GM15510 (cell line): ENCODE measurements around the gene TM4SF4.

Experiments
- POLR2A ChIP-seq: IDR thresholded peaks from 3 replicates; pipeline ENCODE4 v1.6.1; 2011; ENCODE audit warnings: borderline replicate concordance; ENCODE audit not compliant: insufficient read length; ENCODE audit errors: extremely low read depth

TM4SF4 gene

GRCh38 chr3:149510480-149510879 is 36.0 kb downstream of the TM4SF4 start:
- TF ChIP-seq POLR2A, result no peak

GRCh38 chr3:149511040-149511626 is 36.6 kb downstream of the TM4SF4 start:
- no peak for TF ChIP-seq POLR2A

- TF ChIP-seq POLR2A, result no peak
Measured at GRCh38 chr3:149512073-149512782, 37.7 kb downstream of the TM4SF4 start.

GRCh38 chr3:149514471-149514870 is 40.0 kb downstream of the TM4SF4 start:
- no peak for TF ChIP-seq POLR2A

- no peak for TF ChIP-seq POLR2A
Measured at GRCh38 chr3:149515249-149515648, 40.8 kb downstream of the TM4SF4 start.

GRCh38 chr3:149516920-149517319 is 42.4 kb downstream of the TM4SF4 start:
- TF ChIP-seq POLR2A, result no peak

- no peak for TF ChIP-seq POLR2A
Measured at GRCh38 chr3:149519912-149520311, 45.4 kb downstream of the TM4SF4 start.

GRCh38 chr3:149523512-149524299 is 49.2 kb downstream of the TM4SF4 start:
- no peak for TF ChIP-seq POLR2A

GRCh38 chr3:149527531-149528339 is 53.2 kb downstream of the TM4SF4 start:
- TF ChIP-seq POLR2A, result no peak

GRCh38 chr3:149528340-149528650 is 53.8 kb downstream of the TM4SF4 start:
- TF ChIP-seq POLR2A, result no peak

GRCh38 chr3:149529099-149529498 is 54.6 kb downstream of the TM4SF4 start:
- TF ChIP-seq POLR2A, result no peak

GRCh38 chr3:149532489-149533180 is 58.1 kb downstream of the TM4SF4 start:
- TF ChIP-seq POLR2A, result no peak

- TF ChIP-seq POLR2A, result no peak
Measured at GRCh38 chr3:149534082-149534481, 59.6 kb downstream of the TM4SF4 start.

- no peak for TF ChIP-seq POLR2A
Measured at GRCh38 chr3:149534671-149535332, 60.3 kb downstream of the TM4SF4 start.
